RCC 7860 (cell line): ENCODE data around the gene NCAM1.

Experiments used
- DNase-seq: peaks from one replicate; pipeline ENCODE4 v3.0.0-alpha.2; 2015; ENCODE audit warnings: low spot score
- FAIRE-seq: peaks from 2 replicates; lab custom pipeline; 2012; peaks lifted over from hg19 to GRCh38; lab: Jason Lieb, UNC

Gene NCAM1

GRCh38 chr11:113193016-113193415 is 231.8 kb downstream of the NCAM1 start:
- FAIRE-seq (no peak), DNase-seq (no peak)

GRCh38 chr11:113193946-113194345 is 232.7 kb downstream of the NCAM1 start:
- no peak for FAIRE-seq
- no peak for DNase-seq

GRCh38 chr11:113195728-113196127 is 234.5 kb downstream of the NCAM1 start:
- DNase-seq: no peak
- FAIRE-seq: no peak

GRCh38 chr11:113197446-113197845 is 236.2 kb downstream of the NCAM1 start:
- DNase-seq: no peak
- no peak for FAIRE-seq

GRCh38 chr11:113198972-113199661 is 237.9 kb downstream of the NCAM1 start:
- FAIRE-seq: no peak
- DNase-seq: no peak

- no peak for DNase-seq
- FAIRE-seq: no peak
Observed at GRCh38 chr11:113199866-113200265, 238.6 kb downstream of the NCAM1 start.

- no peak for DNase-seq
Observed at GRCh38 chr11:113201054-113201818, 240.0 kb downstream of the NCAM1 start.

GRCh38 chr11:113202431-113202830 is 241.2 kb downstream of the NCAM1 start:
- FAIRE-seq: no peak

More at GRCh38 chr11:113201054-113201818, 240.0 kb downstream of the NCAM1 start:
- FAIRE-seq: no peak

GRCh38 chr11:113203141-113203753 is 242.0 kb downstream of the NCAM1 start:
- FAIRE-seq: no peak
- DNase-seq: no peak

More at GRCh38 chr11:113202431-113202830, 241.2 kb downstream of the NCAM1 start:
- DNase-seq: no peak

- no peak for DNase-seq
Observed at GRCh38 chr11:113204280-113204679, 243.1 kb downstream of the NCAM1 start.

GRCh38 chr11:113213549-113213948 is 252.3 kb downstream of the NCAM1 start:
- no peak for DNase-seq
- FAIRE-seq: no peak

More at GRCh38 chr11:113204280-113204679, 243.1 kb downstream of the NCAM1 start:
- no peak for FAIRE-seq

- no peak for DNase-seq
- no peak for FAIRE-seq
Observed at GRCh38 chr11:113222241-113222640, 261.0 kb downstream of the NCAM1 start.

GRCh38 chr11:113234888-113235287 is 273.7 kb downstream of the NCAM1 start:
- no peak for DNase-seq
- no peak for FAIRE-seq

- FAIRE-seq: no peak
- no peak for DNase-seq
Observed at GRCh38 chr11:113237261-113237660, 276.0 kb downstream of the NCAM1 start.

- no peak for FAIRE-seq
Observed at GRCh38 chr11:113238721-113239120, 277.5 kb downstream of the NCAM1 start.

GRCh38 chr11:113240389-113240788 is 279.2 kb downstream of the NCAM1 start:
- no peak for FAIRE-seq
- DNase-seq: no peak

More at GRCh38 chr11:113238721-113239120, 277.5 kb downstream of the NCAM1 start:
- DNase-seq: no peak

GRCh38 chr11:113240790-113241635 is 279.8 kb downstream of the NCAM1 start:
- DNase-seq: no peak
- no peak for FAIRE-seq

- DNase-seq (peak; percentile 57), FAIRE-seq (no peak)
Observed at GRCh38 chr11:113241636-113242054, 280.4 kb downstream of the NCAM1 start.

- DNase-seq (no peak), FAIRE-seq (no peak)
Observed at GRCh38 chr11:113242060-113242459, 280.8 kb downstream of the NCAM1 start.

- DNase-seq (no peak), FAIRE-seq (no peak)
Observed at GRCh38 chr11:113242767-113243397, 281.7 kb downstream of the NCAM1 start.
